Measurements from ENCODE around the gene CLSTN1. TPM values are rescaled to one million over a fixed set of nuclear protein-coding genes. Genes with fewer than 3 reads are reported as not detected.

The CLSTN1 gene
- total RNA-seq, 1 experiment from 2014 or later, result 143 TPM

- in situ Hi-C loops (cut with HindIII; ENCODE audit: low pct_unique_long_range_greater_than_20kb, low sequenced_read_pairs), result no loop called here
- no peak for ATAC-seq
- Histone ChIP-seq H3K36me3 (ENCODE audit: control insufficient read depth, insufficient read depth, low read length) (no peaks in the 10 kb centered on the region), H3K4me1 (ENCODE audit: control insufficient read depth, insufficient read depth, low read length) (peaks cover 5% of the 10 kb centered on the region), H3K27ac (ENCODE audit: low read length) (no peak overlapping the region), H3K4me3 (ENCODE audit: low read depth in 2 of 2, low read length in 2 of 2) (no peak overlapping the region), H3K27me3 (ENCODE audit: control insufficient read depth, insufficient read depth, low read length) (no peaks in the 10 kb centered on the region), H3K9me3 (ENCODE audit: control insufficient read depth, insufficient read depth, low read depth, low read length) (no peaks in the 10 kb centered on the region)
- intact Hi-C loops (cut with micrococcal nuclease; ENCODE audit: unreplicated experiment), result no loop called here
- CTCF ChIA-PET, result no interaction called here
- no peak for TF ChIP-seq SIN3A (IDR thresholded peaks at IDR 0.05; ENCODE audit: borderline replicate concordance, insufficient read depth, low read depth, low read length)
- no peak for TF ChIP-seq CTCF (IDR thresholded peaks at IDR 0.05)
- TF ChIP-seq TCF7L2 (IDR thresholded peaks at IDR 0.05; ENCODE audit: low read depth, low read length), result no peak
- TF ChIP-seq, protein P1, sequence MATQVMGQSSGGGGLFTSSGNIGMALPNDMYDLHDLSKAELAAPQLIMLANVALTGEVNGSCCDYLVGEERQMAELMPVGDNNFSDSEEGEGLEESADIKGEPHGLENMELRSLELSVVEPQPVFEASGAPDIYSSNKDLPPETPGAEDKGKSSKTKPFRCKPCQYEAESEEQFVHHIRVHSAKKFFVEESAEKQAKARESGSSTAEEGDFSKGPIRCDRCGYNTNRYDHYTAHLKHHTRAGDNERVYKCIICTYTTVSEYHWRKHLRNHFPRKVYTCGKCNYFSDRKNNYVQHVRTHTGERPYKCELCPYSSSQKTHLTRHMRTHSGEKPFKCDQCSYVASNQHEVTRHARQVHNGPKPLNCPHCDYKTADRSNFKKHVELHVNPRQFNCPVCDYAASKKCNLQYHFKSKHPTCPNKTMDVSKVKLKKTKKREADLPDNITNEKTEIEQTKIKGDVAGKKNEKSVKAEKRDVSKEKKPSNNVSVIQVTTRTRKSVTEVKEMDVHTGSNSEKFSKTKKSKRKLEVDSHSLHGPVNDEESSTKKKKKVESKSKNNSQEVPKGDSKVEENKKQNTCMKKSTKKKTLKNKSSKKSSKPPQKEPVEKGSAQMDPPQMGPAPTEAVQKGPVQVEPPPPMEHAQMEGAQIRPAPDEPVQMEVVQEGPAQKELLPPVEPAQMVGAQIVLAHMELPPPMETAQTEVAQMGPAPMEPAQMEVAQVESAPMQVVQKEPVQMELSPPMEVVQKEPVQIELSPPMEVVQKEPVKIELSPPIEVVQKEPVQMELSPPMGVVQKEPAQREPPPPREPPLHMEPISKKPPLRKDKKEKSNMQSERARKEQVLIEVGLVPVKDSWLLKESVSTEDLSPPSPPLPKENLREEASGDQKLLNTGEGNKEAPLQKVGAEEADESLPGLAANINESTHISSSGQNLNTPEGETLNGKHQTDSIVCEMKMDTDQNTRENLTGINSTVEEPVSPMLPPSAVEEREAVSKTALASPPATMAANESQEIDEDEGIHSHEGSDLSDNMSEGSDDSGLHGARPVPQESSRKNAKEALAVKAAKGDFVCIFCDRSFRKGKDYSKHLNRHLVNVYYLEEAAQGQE (IDR thresholded peaks at IDR 0.05; ENCODE audit: insufficient read depth in 1 of 2, low read depth in 2 of 2, low read length in 1 of 2), result no peak
- DNase-seq (ENCODE audit: low read depth, low spot score), result no peak
- BruUV-seq (replicated peaks), result no TSS peak
- POLR2A ChIA-PET, result interaction anchor here (0.7 kb wide), 2 partner anchors 44 to 113 kb away, joined by 5 read pairs; no protein-coding TSS in a partner anchor
Measured at GRCh38 chr1:9787702-9788101, 36.1 kb downstream of the CLSTN1 start.

DNA sequence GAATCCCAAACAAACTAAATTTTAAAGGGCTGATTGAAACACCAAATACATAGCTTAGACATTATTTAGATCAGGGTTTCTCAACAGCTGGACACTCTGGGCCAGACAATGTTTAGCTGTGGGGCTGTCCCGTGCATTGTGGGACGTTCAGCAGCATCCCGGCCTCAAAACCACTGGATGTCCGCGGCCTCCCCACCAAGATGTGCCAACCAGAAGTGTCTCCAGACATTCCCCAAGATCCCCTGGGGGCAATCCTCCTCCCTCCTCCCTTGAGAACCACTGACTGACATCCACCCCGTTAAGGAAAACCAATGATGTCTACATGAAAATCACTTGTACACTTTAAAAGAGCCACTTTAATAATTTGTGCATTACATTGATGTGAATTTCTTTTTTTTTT, 38.4 kb downstream of the CLSTN1 start:
- ATAC-seq (no peak), DNase-seq (ENCODE audit: low read depth, low spot score) (no peak)
- H3K36me3 ChIP-seq (ENCODE audit: control insufficient read depth, insufficient read depth, low read length), result no peaks in the 10 kb centered on the region
- no TSS peak for BruUV-seq (replicated peaks)
- intact Hi-C loops (cut with micrococcal nuclease; ENCODE audit: unreplicated experiment) (no loop called here), in situ Hi-C loops (cut with HindIII; ENCODE audit: low pct_unique_long_range_greater_than_20kb, low sequenced_read_pairs) (no loop called here)
- ChIA-PET POLR2A (interaction anchor here (0.6 to 0.7 kb wide), 3 partner anchors 11 to 658 kb away, joined by 3 to 9 read pairs (median 3); no protein-coding TSS in a partner anchor), CTCF (interaction anchor here (1.1 to 2.3 kb wide), 2 partner anchors 50 to 83 kb away, joined by 6 to 17 read pairs; no protein-coding TSS in a partner anchor)
- H3K9me3 ChIP-seq (ENCODE audit: control insufficient read depth, insufficient read depth, low read depth, low read length), result no peaks in the 10 kb centered on the region
- H3K4me1 ChIP-seq (ENCODE audit: control insufficient read depth, insufficient read depth, low read length), result no peaks in the 10 kb centered on the region
- TF ChIP-seq SIN3A (IDR thresholded peaks at IDR 0.05; ENCODE audit: borderline replicate concordance, insufficient read depth, low read depth, low read length), result no peak
- TF ChIP-seq TCF7L2 (IDR thresholded peaks at IDR 0.05; ENCODE audit: low read depth, low read length), result no peak
- TF ChIP-seq, protein P1 (IDR thresholded peaks at IDR 0.05; ENCODE audit: insufficient read depth in 1 of 2, low read depth in 2 of 2, low read length in 1 of 2), result no peak
- no peak for TF ChIP-seq POLR2AphosphoS5 (IDR thresholded peaks at IDR 0.05; ENCODE audit: low read depth, low read length)
- no peak for TF ChIP-seq CTCF (IDR thresholded peaks at IDR 0.05)
- H3K4me3 ChIP-seq (ENCODE audit: low read depth in 2 of 2, low read length in 2 of 2), result no peak overlapping the region
- no peak overlapping the region for H3K27ac ChIP-seq (ENCODE audit: low read length)
- H3K27me3 ChIP-seq (ENCODE audit: control insufficient read depth, insufficient read depth, low read length), result no peaks in the 10 kb centered on the region
